SK-N-SH (cell line): ENCODE measurements around the gene PLXNB1. TPM values are rescaled to one million over a fixed set of nuclear protein-coding genes. Genes with fewer than 3 reads are reported as not detected.

Experiments
- CTCF ChIA-PET: fragments of 300-600, 350-600 bp; formaldehyde crosslinking; extraction: SDS; loops from one replicate; lab custom pipeline; 2021; lab: Yijun Ruan, JAX
- POLR2A ChIA-PET: fragments of 350-600 bp; sonication (Branson Sonifier 250); formaldehyde crosslinking; extraction: SDS; loops from one replicate; lab custom pipeline; 2020; ENCODE audit warnings: antibody characterized with exemption, inconsistent platforms; lab: Yijun Ruan, JAX
- DNase-seq: peaks from one replicate; pipeline ENCODE4 v3.0.0; 2012
- H2AFZ ChIP-seq: fragments of 200-600 bp; sonication (generic); 2 replicates; pipeline ENCODE4 v1.8.1; 2016; ENCODE audit warnings: antibody characterized with exemption, mild to moderate bottlenecking, low read depth
- H3F3A ChIP-seq: fragments of 200-600 bp; sonication (generic); replicated peaks from 2 replicates; pipeline ENCODE3; 2016; ENCODE audit warnings: antibody characterized with exemption, mild to moderate bottlenecking; ENCODE audit not compliant: insufficient read depth
- H3K27ac ChIP-seq, 2 experiments: fragments of 200-500 bp in 1 of 2; fragments of 200-600 bp in 1 of 2; sonication (Bioruptor generic) in 1 of 2; sonication (generic), shearing (Covaris generic) in 1 of 2; 2 replicates each; pipeline versions ENCODE4 v1.5.1 to v1.6.1; 2014 to 2016; ENCODE audit warnings: low read depth in 2 of 2, inconsistent platforms in 1 of 2, low read length in 1 of 2, mild to moderate bottlenecking in 1 of 2, mixed read lengths in 1 of 2
- H3K27me3 ChIP-seq: fragments of 200-600 bp; sonication (generic), shearing (Covaris generic); 2 replicates; pipeline ENCODE4 v1.6.1; 2016; ENCODE audit warnings: mixed run types; ENCODE audit not compliant: insufficient read depth
- H3K36me3 ChIP-seq, 2 experiments: fragments of 200-500 bp in 1 of 2; fragments of 200-600 bp in 1 of 2; sonication (Bioruptor generic) in 1 of 2; sonication (generic) in 1 of 2; replicated peaks in 1 of 2; 2 replicates each; pipeline versions ENCODE3 to v1.5.1; 2014 to 2016; ENCODE audit warnings: low read length in 1 of 2, mild to moderate bottlenecking in 1 of 2; ENCODE audit not compliant: insufficient read depth in 2 of 2, control insufficient read depth in 1 of 2
- H3K4me1 ChIP-seq, 2 experiments: fragments of 200-500 bp in 1 of 2; fragments of 200-600 bp in 1 of 2; sonication (Bioruptor generic) in 1 of 2; sonication (generic), shearing (Covaris generic) in 1 of 2; 2 replicates each; pipeline versions ENCODE4 v1.5.1 to v1.6.1; 2014 to 2016; ENCODE audit warnings: low read depth in 1 of 2, low read length in 1 of 2, mixed run types in 1 of 2; ENCODE audit not compliant: insufficient read depth in 2 of 2, control insufficient read depth in 1 of 2
- H3K4me2 ChIP-seq: fragments of 200-600 bp; sonication (generic), shearing (Covaris generic); 2 replicates; pipeline ENCODE4 v1.6.1; 2017; ENCODE audit warnings: mixed run types
- H3K4me3 ChIP-seq, 2 experiments: fragments of 200-500 bp in 1 of 2; fragments of 200-600 bp in 1 of 2; sonication (Bioruptor generic) in 1 of 2; sonication (generic), shearing (Covaris generic) in 1 of 2; 2 replicates each; pipeline versions ENCODE4 v1.5.1 to v1.8.1; 2014 to 2016; ENCODE audit warnings: low read depth in 2 of 2, inconsistent platforms in 1 of 2, low read length in 1 of 2, mild to moderate bottlenecking in 1 of 2, mixed read lengths in 1 of 2, moderate library complexity in 1 of 2
- H3K79me2 ChIP-seq: fragments of 200-600 bp; sonication (generic); 2 replicates; pipeline ENCODE4 v1.8.1; 2017; ENCODE audit warnings: mild to moderate bottlenecking; ENCODE audit not compliant: insufficient read depth
- H3K9ac ChIP-seq: fragments of 200-600 bp; sonication (generic); 2 replicates; pipeline ENCODE4 v1.6.1; 2017; ENCODE audit warnings: mixed run types
- H3K9me2 ChIP-seq: fragments of 200-600 bp; sonication (generic); 2 replicates; pipeline ENCODE4 v1.6.1; 2017; ENCODE audit warnings: mixed run types
- H3K9me3 ChIP-seq: fragments of 200-600 bp; sonication (generic); 2 replicates; pipeline ENCODE4 v1.6.1; 2017; ENCODE audit warnings: mixed run types, mild to moderate bottlenecking, moderate library complexity
- H4K20me1 ChIP-seq: fragments of 200-600 bp; sonication (generic); 2 replicates; pipeline ENCODE4 v1.6.1; 2017; ENCODE audit warnings: mild to moderate bottlenecking, mixed run types; ENCODE audit not compliant: insufficient read depth
- ELF1 ChIP-seq: IDR thresholded peaks from 2 replicates; pipeline ENCODE4 v1.4.0; 2012
- FOSL2 ChIP-seq: IDR thresholded peaks from 2 replicates; pipeline ENCODE4 v1.4.0; 2012; ENCODE audit warnings: low read depth, mild to moderate bottlenecking, moderate library complexity, borderline replicate concordance
- FOXJ3 ChIP-seq: sonication (generic); formaldehyde crosslinking; IDR thresholded peaks from 2 replicates; pipeline ENCODE4 v1.5.1; 2020; ENCODE audit warnings: mild to moderate bottlenecking, missing genetic modification reagents
- FOXM1 ChIP-seq: IDR thresholded peaks from 2 replicates; pipeline ENCODE4 v1.4.0; 2012; ENCODE audit warnings: low read depth, mild to moderate bottlenecking
- GABPA ChIP-seq: IDR thresholded peaks from 2 replicates; pipeline ENCODE4 v1.4.0; 2012; ENCODE audit warnings: low read depth, mild to moderate bottlenecking
- IRF3 ChIP-seq: fragments of 150-350 bp; IDR thresholded peaks from 2 replicates; pipeline ENCODE4 v1.6.1; 2016; ENCODE audit warnings: mild to moderate bottlenecking, low read depth, low read length
- JUND ChIP-seq: IDR thresholded peaks from 2 replicates; pipeline ENCODE4 v1.4.0; 2012
- MXI1 ChIP-seq: IDR thresholded peaks from 2 replicates; pipeline ENCODE4 v1.6.1; 2012; ENCODE audit warnings: mild to moderate bottlenecking, low read depth, low read length, improper control_type of control experiment
- NFIC ChIP-seq: IDR thresholded peaks from 2 replicates; pipeline ENCODE4 v1.4.0; 2012; ENCODE audit warnings: borderline replicate concordance
- NRF1 ChIP-seq: IDR thresholded peaks from 2 replicates; pipeline ENCODE4 v1.6.1; 2012; ENCODE audit warnings: low read depth, mild to moderate bottlenecking, low read length
- PBX3 ChIP-seq: IDR thresholded peaks from 2 replicates; pipeline ENCODE4; 2012
- REST ChIP-seq: IDR thresholded peaks from 2 replicates; pipeline ENCODE4 v1.6.1; 2012; ENCODE audit warnings: mild to moderate bottlenecking, low read depth, low read length, moderate library complexity
- TCF12 ChIP-seq: IDR thresholded peaks from 2 replicates; pipeline ENCODE4 v1.4.0; 2012
- TEAD4 ChIP-seq: IDR thresholded peaks from 2 replicates; pipeline ENCODE4 v1.4.0; 2012; ENCODE audit warnings: mild to moderate bottlenecking, borderline replicate concordance; ENCODE audit not compliant: insufficient read depth
- USF1 ChIP-seq: IDR thresholded peaks from 2 replicates; pipeline ENCODE4 v1.4.0; 2012; ENCODE audit warnings: low read depth, borderline replicate concordance
- YY1 ChIP-seq: IDR thresholded peaks from 2 replicates; pipeline ENCODE4 v1.4.0; 2012; ENCODE audit warnings: low read depth, mild to moderate bottlenecking
- ZBTB33 ChIP-seq: IDR thresholded peaks from 2 replicates; pipeline ENCODE4 v1.4.0; 2012; ENCODE audit warnings: low read depth, borderline replicate concordance
- WGBS: methylation state at CpG from one replicate; pipeline ENCODE4 v1.1.6; 2017; ENCODE audit warnings: low lambda C conversion rate; 5-methylcytosine and 5-hydroxymethylcytosine counted together
- polyA plus RNA-seq, 3 experiments: library from polyadenylated mRNA; depleted of rRNA; stranded (reverse); fragments of >200 nt; gene quantifications; 2 replicates each; pipeline ENCODE4 v1.2.3, GENCODE V29; 2012

The PLXNB1 gene
- polyA plus RNA-seq, 1 of the 3 experiments (the other 2 are of a cell fraction): 39.8 TPM

GRCh38 chr3:48433472-48434118 lies 3.7 kb upstream of the PLXNB1 start:
- Histone ChIP-seq H3K36me3 (peaks cover 4 to 25% of the 10 kb centered on the region in 2 experiments), H3K27me3 (no peaks in the 10 kb centered on the region), H3K4me3 (no peak overlapping the region), H3K4me2 (no peak overlapping the region), H2AFZ (no peak overlapping the region), H3K9ac (no peak overlapping the region), H3K79me2 (no peaks in the 10 kb centered on the region), H3K27ac (no peak overlapping the region), H4K20me1 (0 out of 2 replicates have a peak, but pooled peaks cover 5% of the 10 kb centered on the region), H3K4me1 (peaks cover 0 to 15% of the 10 kb centered on the region in 2 experiments; a peak in 1 of 4 replicates), H3K9me3 (no peaks in the 10 kb centered on the region), H3F3A (no peaks in the 10 kb centered on the region), H3K9me2 (no peaks in the 10 kb centered on the region)
- TF ChIP-seq FOXJ3 (no peak), USF1 (no peak), PBX3 (no peak), ZBTB33 (no peak), NFIC (no peak), TCF12 (no peak), NRF1 (no peak), FOXM1 (no peak), REST (no peak), IRF3 (no peak), TEAD4 (no peak), GABPA (no peak), YY1 (no peak), ELF1 (no peak), FOSL2 (no peak), JUND (no peak), MXI1 (no peak)
- CTCF ChIA-PET: interaction anchor here (0.6 to 13.2 kb wide), 9 partner anchors 13 to 239 kb away, joined by 3 to 399 read pairs (median 4); partner anchors contain the start of gene ATRIP
- 88% methylated on average over 11 of the region's 12 CpGs for WGBS
- POLR2A ChIA-PET: no interaction called here
- DNase-seq: no peak
